DND-41 (cell line): Measurements from ENCODE around the gene CTBP2.

Source experiments
- ATAC-seq: fragments of 200-7000 bp; cut with Tn5 transposase; 3 replicates; pipeline ENCODE4 v1.9.1; 2021; ENCODE audit warnings: low read depth; ENCODE audit not compliant: insufficient read depth
- DNase-seq: peaks from one replicate; pipeline ENCODE4 v3.0.0-alpha.2; 2020
- H2AFZ ChIP-seq: 2 replicates; pipeline ENCODE4 v1.6.0; 2012; ENCODE audit warnings: low read depth, low read length
- H3K27ac ChIP-seq: 2 replicates; pipeline ENCODE4 v1.5.1; 2012; ENCODE audit warnings: low read length, inconsistent platforms
- H3K27me3 ChIP-seq: fragments of 200-600 bp; sonication (generic); 2 replicates; pipeline ENCODE4 v1.6.0; 2012; ENCODE audit warnings: low read length, mild to moderate bottlenecking, inconsistent platforms; ENCODE audit not compliant: insufficient read depth, poor library complexity
- H3K36me3 ChIP-seq: 2 replicates; pipeline ENCODE4 v1.5.1; 2012; ENCODE audit warnings: low read length, inconsistent platforms; ENCODE audit not compliant: insufficient read depth
- H3K4me1 ChIP-seq: 2 replicates; pipeline ENCODE4 v1.5.1; 2012; ENCODE audit warnings: mild to moderate bottlenecking, low read length; ENCODE audit not compliant: insufficient read depth
- H3K4me2 ChIP-seq: 2 replicates; pipeline ENCODE4 v1.6.0; 2012; ENCODE audit warnings: mild to moderate bottlenecking, moderate library complexity, low read length, inconsistent platforms; ENCODE audit not compliant: insufficient read depth
- H3K4me3 ChIP-seq, 2 experiments: fragments of 200-600 bp in 1 of 2; shearing (Covaris generic) in 1 of 2; 2 replicates each; pipeline ENCODE4 v1.5.1; 2012 to 2016; ENCODE audit warnings: inconsistent platforms in 2 of 2, low read length in 2 of 2, mild to moderate bottlenecking in 2 of 2, low read depth in 1 of 2, moderate library complexity in 1 of 2
- H3K79me2 ChIP-seq: 2 replicates; pipeline ENCODE4 v1.6.0; 2012; ENCODE audit warnings: low read length, inconsistent platforms; ENCODE audit not compliant: insufficient read depth
- H3K9ac ChIP-seq: 2 replicates; pipeline ENCODE4 v1.6.0; 2012; ENCODE audit warnings: low read depth, mild to moderate bottlenecking, inconsistent platforms, low read length, moderate library complexity
- H3K9me3 ChIP-seq: 2 replicates; pipeline ENCODE4 v1.5.1; 2012; ENCODE audit warnings: low read length, moderate library complexity, mild to moderate bottlenecking, inconsistent platforms; ENCODE audit not compliant: insufficient read depth, severe bottlenecking
- H4K20me1 ChIP-seq: 2 replicates; pipeline ENCODE4 v1.6.0; 2012; ENCODE audit warnings: low read length; ENCODE audit not compliant: insufficient read depth
- CTCF ChIP-seq: IDR thresholded peaks from 2 replicates; pipeline ENCODE4 v1.5.1; 2012; ENCODE audit warnings: borderline replicate concordance, low read length, moderate library complexity, mild to moderate bottlenecking; ENCODE audit not compliant: poor library complexity, severe bottlenecking; ENCODE audit errors: extremely low read depth
- EZH2 ChIP-seq: IDR thresholded peaks from 3 replicates; pipeline ENCODE4 v1.6.1; 2012; ENCODE audit warnings: borderline replicate concordance, low read depth, mild to moderate bottlenecking, moderate library complexity, low read length, inconsistent platforms; ENCODE audit not compliant: severe bottlenecking

The CTBP2 gene

GRCh38 chr10:125057158-125058001 is 103.0 kb downstream of the CTBP2 start:
- Histone ChIP-seq H3K9ac (no peak overlapping the region), H2AFZ (no peak overlapping the region), H3K36me3 (no peaks in the 10 kb centered on the region), H3K27me3 (no peaks in the 10 kb centered on the region), H3K79me2 (peaks cover 67% of the 10 kb centered on the region), H3K4me2 (no peak overlapping the region), H3K27ac (no peak overlapping the region), H3K4me1 (no peaks in the 10 kb centered on the region), H3K9me3 (no peaks in the 10 kb centered on the region), H3K4me3 (no peak overlapping the region), H4K20me1 (peaks cover 61% of the 10 kb centered on the region)
- TF ChIP-seq EZH2 (no peak), CTCF (no peak)
- DNase-seq (no peak), ATAC-seq (no peak)

- no peaks in the 10 kb centered on the region for H3K4me1 ChIP-seq
- ATAC-seq (no peak), DNase-seq (no peak)
- H3K36me3 ChIP-seq: no peaks in the 10 kb centered on the region
- no peak overlapping the region for H2AFZ ChIP-seq
- no peaks in the 10 kb centered on the region for H3K9me3 ChIP-seq
- no peak overlapping the region for H3K4me2 ChIP-seq
- no peak overlapping the region for H3K27ac ChIP-seq
- TF ChIP-seq EZH2 (no peak), CTCF (no peak)
- no peaks in the 10 kb centered on the region for H3K27me3 ChIP-seq
- no peak overlapping the region for H3K9ac ChIP-seq
- no peak overlapping the region for H3K4me3 ChIP-seq
- peaks cover 68% of the 10 kb centered on the region for H3K79me2 ChIP-seq
- peaks cover 59% of the 10 kb centered on the region for H4K20me1 ChIP-seq
These were observed 103.9 kb downstream of the CTBP2 start for GRCh38 chr10:125056161-125057132.

GRCh38 chr10:125055446-125055845 is 104.9 kb downstream of the CTBP2 start:
- Histone ChIP-seq H2AFZ (no peak overlapping the region), H3K4me3 (no peak overlapping the region), H3K79me2 (peaks cover 61% of the 10 kb centered on the region)

More at GRCh38 chr10:125055446-125055845, 104.9 kb downstream of the CTBP2 start:
- ATAC-seq: no peak
- Histone ChIP-seq H3K27ac (no peak overlapping the region), H3K4me2 (no peak overlapping the region), H3K9me3 (no peaks in the 10 kb centered on the region), H3K4me1 (no peaks in the 10 kb centered on the region), H4K20me1 (peaks cover 51% of the 10 kb centered on the region), H3K9ac (no peak overlapping the region), H3K36me3 (no peaks in the 10 kb centered on the region), H3K27me3 (no peaks in the 10 kb centered on the region)
- no peak for TF ChIP-seq EZH2
- no peak for TF ChIP-seq CTCF
- DNase-seq: no peak
